Measurements from ENCODE around the gene EXOC6.

EXOC6 gene

GRCh38 chr10:93081834-93082233 is 233.5 kb downstream of the EXOC6 start:
- TF ChIP-seq GATA3 (IDR thresholded peaks at IDR 0.05; ENCODE audit: low read depth, low read length) = no peak
- no peak for TF ChIP-seq GATA2 (IDR thresholded peaks at IDR 0.05; ENCODE audit: low read depth, low read length)

DNA sequence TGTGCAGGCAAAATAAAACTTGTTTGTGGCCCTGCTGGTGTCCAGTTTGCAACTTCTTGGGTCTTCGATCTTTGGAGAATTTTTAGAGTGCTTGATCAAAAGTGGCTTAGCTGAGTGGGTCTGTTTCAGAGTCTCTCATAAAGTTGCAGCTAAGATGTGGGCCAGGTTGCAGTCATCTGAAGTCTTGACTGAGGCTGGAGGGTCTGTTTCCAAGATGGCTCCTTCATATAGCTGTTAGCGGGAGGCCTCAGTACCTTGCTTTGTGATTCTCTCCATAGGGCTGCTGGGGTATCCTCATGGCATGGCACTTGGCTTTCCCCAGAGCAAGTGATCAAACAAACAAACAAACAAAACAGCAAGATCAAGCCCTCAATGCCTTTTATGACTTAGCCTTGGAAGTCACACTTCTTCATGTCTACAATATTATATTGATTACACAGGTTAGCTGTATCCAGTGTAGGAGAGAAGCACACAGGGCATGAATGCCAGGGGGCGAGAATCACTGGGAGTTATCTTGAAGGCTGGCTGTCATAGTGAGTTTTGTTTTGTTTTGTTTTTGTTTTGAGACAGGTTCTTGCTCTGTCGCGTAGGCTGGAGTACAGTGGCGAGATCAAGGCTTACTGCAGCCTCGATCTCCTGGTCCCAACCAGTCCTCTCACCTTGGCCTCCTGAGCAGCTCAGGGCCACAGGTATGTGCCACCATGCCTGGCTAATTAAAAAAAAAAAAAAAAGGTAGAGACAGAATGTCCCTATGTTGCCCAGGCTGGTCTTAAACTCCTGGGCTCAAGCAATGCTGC is 235.6 kb downstream of the EXOC6 start:
- TF ChIP-seq GATA2 (IDR thresholded peaks at IDR 0.05; ENCODE audit: low read depth, low read length) (no peak), GATA3 (IDR thresholded peaks at IDR 0.05; ENCODE audit: low read depth, low read length) (no peak)

DNA sequence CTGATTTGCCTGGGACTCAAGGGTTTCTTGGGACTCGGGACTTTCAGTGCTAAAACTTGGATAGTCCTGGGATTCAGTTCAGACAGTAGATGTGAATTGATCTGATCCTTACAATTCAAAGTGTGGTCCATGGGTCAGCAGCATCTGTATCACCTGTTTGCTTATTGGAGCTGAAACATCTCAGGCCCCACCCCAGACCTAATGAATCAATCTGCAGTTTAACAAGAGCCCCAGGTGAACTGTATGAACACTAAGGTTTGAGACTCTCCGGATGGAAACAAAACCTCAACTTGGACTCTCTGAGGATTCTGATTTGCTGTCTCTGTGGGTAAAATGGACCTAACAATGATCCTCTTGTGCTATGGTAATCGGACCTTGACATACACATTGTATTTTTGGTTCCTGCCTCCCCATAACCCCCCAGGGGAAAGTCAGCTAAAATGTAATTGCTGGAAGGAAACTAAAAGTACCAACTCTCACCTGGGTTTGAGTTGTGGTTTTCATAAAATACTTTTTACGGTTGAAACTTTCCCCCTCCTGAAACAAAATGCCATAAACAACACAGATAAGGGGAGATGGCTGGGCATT is 237.0 kb downstream of the EXOC6 start:
- TF ChIP-seq GATA3 (IDR thresholded peaks at IDR 0.05; ENCODE audit: low read depth, low read length) = no peak
- no peak for TF ChIP-seq GATA2 (IDR thresholded peaks at IDR 0.05; ENCODE audit: low read depth, low read length)

GRCh38 chr10:93086289-93086688 is 238.0 kb downstream of the EXOC6 start:
- no peak for TF ChIP-seq GATA2 (IDR thresholded peaks at IDR 0.05; ENCODE audit: low read depth, low read length)
- no peak for TF ChIP-seq GATA3 (IDR thresholded peaks at IDR 0.05; ENCODE audit: low read depth, low read length)

GRCh38 chr10:93087846-93088245 is 239.5 kb downstream of the EXOC6 start:
- TF ChIP-seq GATA3 (IDR thresholded peaks at IDR 0.05; ENCODE audit: low read depth, low read length) = no peak
- no peak for TF ChIP-seq GATA2 (IDR thresholded peaks at IDR 0.05; ENCODE audit: low read depth, low read length)

DNA sequence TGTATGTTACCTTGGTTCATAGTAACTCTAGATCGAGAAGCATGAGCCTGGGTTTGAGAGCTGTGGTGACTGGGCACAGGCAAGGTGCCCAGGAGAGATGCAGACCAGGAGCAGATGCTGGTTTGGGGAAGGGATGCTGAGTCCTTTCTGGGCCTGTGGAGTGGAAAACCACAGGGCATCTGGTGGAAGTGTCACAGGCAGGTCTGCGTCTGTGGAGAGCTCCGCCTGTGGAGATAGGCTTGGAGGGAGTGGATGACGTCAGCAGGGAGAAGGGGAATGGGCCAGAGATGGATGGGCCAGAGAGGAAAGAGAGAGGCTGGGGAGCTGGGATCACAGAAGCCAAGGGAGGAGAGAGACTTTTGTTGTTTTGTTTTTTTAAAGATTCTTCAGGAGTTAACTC is 240.1 kb downstream of the EXOC6 start:
- TF ChIP-seq GATA2 (IDR thresholded peaks at IDR 0.05; ENCODE audit: low read depth, low read length) (no peak), GATA3 (IDR thresholded peaks at IDR 0.05; ENCODE audit: low read depth, low read length) (no peak)

DNA sequence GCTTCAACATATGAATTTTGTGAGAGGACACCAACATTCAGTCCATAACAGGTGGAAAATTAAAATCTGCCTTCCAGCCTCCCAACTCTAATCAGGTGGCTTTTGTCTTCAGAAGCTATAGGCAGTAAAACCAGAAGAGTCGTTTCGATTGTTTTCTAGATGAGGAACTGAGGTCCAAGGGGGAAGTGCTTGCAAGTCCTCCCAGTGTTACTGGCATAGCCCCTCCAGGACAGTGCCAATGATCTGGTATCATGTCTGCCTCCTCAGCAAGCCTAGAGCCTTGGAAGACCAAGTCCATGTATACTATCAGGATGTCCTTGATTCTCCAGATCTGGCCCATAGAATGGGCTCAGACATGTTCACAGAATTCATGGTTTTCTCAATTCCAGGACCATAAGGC is 242.3 kb downstream of the EXOC6 start:
- TF ChIP-seq GATA3 (IDR thresholded peaks at IDR 0.05; ENCODE audit: low read depth, low read length) (no peak), GATA2 (IDR thresholded peaks at IDR 0.05; ENCODE audit: low read depth, low read length) (no peak)

DNA sequence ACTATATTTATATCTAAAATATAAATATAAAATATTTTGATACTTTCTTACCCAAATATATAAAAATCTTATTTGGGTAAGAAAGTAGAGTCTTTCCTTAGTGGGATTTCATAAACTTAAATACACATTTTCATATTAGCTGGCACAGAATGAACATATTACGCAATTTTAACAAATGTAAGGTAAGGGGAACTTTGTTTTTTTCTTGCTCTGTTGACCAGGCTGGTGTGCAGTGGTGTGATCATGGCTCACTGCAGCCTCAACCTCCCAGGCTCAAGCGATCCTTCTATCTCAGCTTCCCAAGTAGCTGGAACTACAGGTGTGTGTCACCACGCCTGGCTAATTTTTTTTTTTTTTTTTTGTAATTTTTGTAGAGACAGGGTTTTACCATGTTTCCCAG is 243.6 kb downstream of the EXOC6 start:
- TF ChIP-seq GATA2 (IDR thresholded peaks at IDR 0.05; ENCODE audit: low read depth, low read length) = no peak
- no peak for TF ChIP-seq GATA3 (IDR thresholded peaks at IDR 0.05; ENCODE audit: low read depth, low read length)

GRCh38 chr10:93095225-93095624 is 246.9 kb downstream of the EXOC6 start:
- TF ChIP-seq GATA2 (IDR thresholded peaks at IDR 0.05; ENCODE audit: low read depth, low read length) (no peak), GATA3 (IDR thresholded peaks at IDR 0.05; ENCODE audit: low read depth, low read length) (no peak)

DNA sequence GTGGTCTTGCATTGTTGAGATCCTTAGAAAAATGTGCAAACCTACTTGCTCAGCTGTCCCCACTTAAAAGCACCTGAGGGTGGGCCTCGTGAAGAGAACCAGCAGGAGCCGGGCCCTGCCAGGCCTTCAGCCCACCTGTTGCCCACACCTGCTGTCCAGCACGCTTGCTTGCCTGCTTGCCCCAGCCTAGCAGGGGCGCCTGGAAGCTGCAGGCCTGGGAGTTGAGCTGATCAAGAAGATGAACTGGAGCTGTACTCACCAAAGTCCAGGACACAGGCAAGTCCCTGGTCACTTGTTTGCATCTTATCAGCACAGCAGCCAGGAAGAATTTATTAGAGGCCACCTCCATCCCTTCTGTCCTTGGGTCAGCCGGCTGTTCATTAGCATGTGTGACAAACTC is 248.6 kb downstream of the EXOC6 start:
- no peak for TF ChIP-seq GATA3 (IDR thresholded peaks at IDR 0.05; ENCODE audit: low read depth, low read length)
- no peak for TF ChIP-seq GATA2 (IDR thresholded peaks at IDR 0.05; ENCODE audit: low read depth, low read length)

DNA sequence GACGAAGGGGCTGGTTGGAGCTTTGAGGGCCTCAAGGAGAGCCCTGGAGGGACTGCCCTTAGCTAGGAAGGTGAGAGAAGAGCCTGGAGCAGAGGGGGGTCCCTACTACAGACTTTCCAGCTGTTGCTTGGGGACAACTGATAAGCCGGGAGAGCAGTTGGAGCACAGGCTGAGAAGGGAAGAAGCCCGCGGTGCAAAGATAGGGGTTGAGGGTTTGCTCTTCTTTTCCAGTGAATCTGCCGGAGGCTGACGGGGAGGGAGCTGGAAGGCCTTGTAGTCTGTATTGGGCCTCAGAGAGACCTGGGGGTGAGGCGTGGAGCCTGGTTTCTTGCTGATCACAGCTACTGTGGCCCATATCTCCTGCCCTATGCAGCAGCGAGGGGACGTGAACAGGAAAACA is 249.1 kb downstream of the EXOC6 start:
- no peak for TF ChIP-seq GATA2 (IDR thresholded peaks at IDR 0.05; ENCODE audit: low read depth, low read length)
- no peak for TF ChIP-seq GATA3 (IDR thresholded peaks at IDR 0.05; ENCODE audit: low read depth, low read length)

DNA sequence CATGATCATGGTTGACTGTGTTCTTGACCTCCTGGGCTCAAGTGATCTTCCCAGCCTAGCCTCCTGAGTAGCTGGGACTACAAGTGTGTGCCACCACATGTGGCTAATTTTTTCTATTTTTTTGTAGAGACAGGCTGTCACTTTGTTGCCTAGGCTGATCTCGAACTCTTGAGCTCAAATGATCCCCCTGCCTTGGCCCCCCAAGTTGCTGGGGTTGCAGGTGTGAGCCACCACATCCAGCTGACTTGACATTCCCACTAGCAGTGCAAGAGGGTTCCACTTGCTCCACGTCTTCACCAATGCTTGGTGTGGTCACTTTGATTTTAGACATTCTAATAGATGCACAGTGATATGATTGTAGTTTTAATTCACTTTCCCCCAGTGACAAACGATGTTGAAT is 250.5 kb downstream of the EXOC6 start:
- no peak for TF ChIP-seq GATA3 (IDR thresholded peaks at IDR 0.05; ENCODE audit: low read depth, low read length)
- TF ChIP-seq GATA2 (IDR thresholded peaks at IDR 0.05; ENCODE audit: low read depth, low read length) = no peak

DNA sequence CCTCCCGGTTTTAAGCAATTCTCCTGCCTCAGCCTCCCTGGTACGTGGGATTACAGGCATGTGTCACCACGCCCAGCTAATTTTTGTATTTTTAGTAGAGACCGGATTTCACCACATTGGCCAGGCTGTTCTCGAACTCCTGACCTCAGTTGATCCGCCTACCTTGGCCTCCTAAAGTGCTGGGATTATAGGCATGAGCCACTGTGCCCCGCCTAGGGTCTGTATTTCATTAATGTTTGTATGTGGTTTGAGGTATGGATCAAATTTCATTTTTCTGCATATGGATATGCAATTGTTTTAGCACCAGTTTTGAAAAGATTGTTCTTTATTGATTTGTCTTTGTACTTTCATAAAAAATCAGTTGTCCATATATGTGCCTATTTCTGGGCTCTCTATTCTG is 251.3 kb downstream of the EXOC6 start:
- no peak for TF ChIP-seq GATA2 (IDR thresholded peaks at IDR 0.05; ENCODE audit: low read depth, low read length)

GRCh38 chr10:93103953-93104352 is 255.6 kb downstream of the EXOC6 start:
- TF ChIP-seq GATA2 (IDR thresholded peaks at IDR 0.05; ENCODE audit: low read depth, low read length) (no peak), GATA3 (IDR thresholded peaks at IDR 0.05; ENCODE audit: low read depth, low read length) (no peak)

- TF ChIP-seq GATA3 (IDR thresholded peaks at IDR 0.05; ENCODE audit: low read depth, low read length) (no peak), GATA2 (IDR thresholded peaks at IDR 0.05; ENCODE audit: low read depth, low read length) (no peak)
Measured at GRCh38 chr10:93106631-93107072, 258.3 kb downstream of the EXOC6 start.
